Neural cell (in vitro differentiated cells): Measurements from ENCODE around the gene SET. TPM values are rescaled to one million over a fixed set of nuclear protein-coding genes. Genes with fewer than 3 reads are reported as not detected.

ENCODE experiments used
- H2AFZ ChIP-seq: fragments of 200-600, 300-800 bp; sonication (generic), shearing (Covaris generic); 2 replicates; pipeline ENCODE4 v1.6.0; 2014; ENCODE audit warnings: low read depth, mild to moderate bottlenecking, antibody characterized with exemption, low read length, moderate library complexity
- H3F3A ChIP-seq: fragments of 200-600 bp; shearing (Covaris generic); 2 replicates; pipeline ENCODE4 v1.6.1; 2016; ENCODE audit warnings: mild to moderate bottlenecking, moderate library complexity, mixed read lengths, antibody characterized with exemption, low read length; ENCODE audit not compliant: insufficient read depth, poor library complexity, severe bottlenecking
- H3K27ac ChIP-seq: fragments of 200-600, 300-800 bp; sonication (generic), shearing (Covaris generic); 2 replicates; pipeline ENCODE4 v1.5.1; 2014; ENCODE audit warnings: mild to moderate bottlenecking, low read length, moderate library complexity
- H3K27me3 ChIP-seq: fragments of 300-800, 200-600 bp; sonication (generic), shearing (Covaris generic); 2 replicates; pipeline ENCODE4 v1.6.0; 2014; ENCODE audit warnings: mild to moderate bottlenecking, low read depth, low read length, moderate library complexity; ENCODE audit not compliant: insufficient read depth
- H3K36me3 ChIP-seq: fragments of 300-800, 200-600 bp; sonication (generic), shearing (Covaris generic); 2 replicates; pipeline ENCODE4 v1.5.1; 2014; ENCODE audit warnings: mild to moderate bottlenecking, antibody characterized with exemption, low read length, moderate library complexity; ENCODE audit not compliant: insufficient read depth
- H3K4me2 ChIP-seq: fragments of 300-800, 200-600 bp; sonication (generic), shearing (Covaris generic); 2 replicates; pipeline ENCODE4 v1.6.0; 2014; ENCODE audit warnings: mild to moderate bottlenecking, low read length
- H3K4me3 ChIP-seq: fragments of 300-800, 200-600 bp; sonication (generic), shearing (Covaris generic); 2 replicates; pipeline ENCODE4 v1.5.1; 2014; ENCODE audit warnings: mild to moderate bottlenecking, low read length, moderate library complexity
- H3K79me2 ChIP-seq: fragments of 200-600 bp; shearing (Covaris generic); replicated peaks from 2 replicates; pipeline ENCODE4 v1.6.0; 2014; ENCODE audit warnings: mild to moderate bottlenecking, low read length, moderate library complexity; ENCODE audit not compliant: insufficient read depth
- H3K9ac ChIP-seq: fragments of 300-800, 200-600 bp; sonication (generic), shearing (Covaris generic); 2 replicates; pipeline ENCODE4 v1.6.1; 2016; ENCODE audit warnings: mild to moderate bottlenecking, low read length, mixed read lengths
- H3K9me2 ChIP-seq: fragments of 200-600 bp; shearing (Covaris generic); 2 replicates; pipeline ENCODE4 v1.6.1; 2016; ENCODE audit warnings: mild to moderate bottlenecking, low read length, mixed read lengths; ENCODE audit not compliant: insufficient read depth
- H3K9me3 ChIP-seq: fragments of 200-600, 300-800 bp; sonication (generic), shearing (Covaris generic); 2 replicates; pipeline ENCODE4 v1.6.1; 2016; ENCODE audit warnings: mild to moderate bottlenecking, mixed run types, low read length, moderate library complexity, mixed read lengths
- H4K20me1 ChIP-seq: fragments of 200-600 bp; shearing (Covaris generic); 2 replicates; pipeline ENCODE4 v1.6.1; 2016; ENCODE audit warnings: mild to moderate bottlenecking, mixed run types; ENCODE audit not compliant: insufficient read depth
- CTCF ChIP-seq: fragments of 450-650 bp; IDR thresholded peaks from 2 replicates; pipeline ENCODE4 v1.5.1; 2014; ENCODE audit warnings: antibody characterized with exemption, mild to moderate bottlenecking, moderate library complexity; ENCODE audit not compliant: poor library complexity, severe bottlenecking
- EP300 ChIP-seq: fragments of 450-650 bp; conservative IDR thresholded peaks from 2 replicates; pipeline ENCODE4 v1.6.1; 2014; ENCODE audit warnings: antibody characterized with exemption, mild to moderate bottlenecking, moderate library complexity; ENCODE audit not compliant: poor library complexity, severe bottlenecking
- EZH2 ChIP-seq: fragments of 200-600, 300-800 bp; shearing (Covaris generic), sonication (generic); IDR thresholded peaks from 2 replicates; pipeline ENCODE4 v1.6.1; 2014; ENCODE audit warnings: antibody characterized with exemption, low read length, borderline replicate concordance, mild to moderate bottlenecking; ENCODE audit not compliant: insufficient read depth, poor library complexity, severe bottlenecking
- MXI1 ChIP-seq: fragments of 450-650 bp; conservative IDR thresholded peaks from 2 replicates; pipeline ENCODE4 v1.6.1; 2014; ENCODE audit warnings: antibody characterized with exemption, mild to moderate bottlenecking; ENCODE audit not compliant: poor library complexity, severe bottlenecking
- POLR2AphosphoS5 ChIP-seq: IDR thresholded peaks from 2 replicates; pipeline ENCODE4 v1.6.1; 2012
- RAD21 ChIP-seq: fragments of 450-650 bp; conservative IDR thresholded peaks from 2 replicates; pipeline ENCODE4 v1.6.1; 2014; ENCODE audit warnings: antibody characterized with exemption, mild to moderate bottlenecking, moderate library complexity
- REST ChIP-seq: IDR thresholded peaks from 2 replicates; pipeline ENCODE4 v1.6.1; 2012; ENCODE audit warnings: borderline replicate concordance
- SMC3 ChIP-seq: fragments of 450-650 bp; conservative IDR thresholded peaks from 2 replicates; pipeline ENCODE4 v1.6.1; 2014; ENCODE audit warnings: antibody characterized with exemption, mild to moderate bottlenecking, moderate library complexity; ENCODE audit not compliant: poor library complexity
- TAF1 ChIP-seq: IDR thresholded peaks from 2 replicates; pipeline ENCODE4 v1.6.1; 2012; ENCODE audit warnings: low read depth
- polyA plus RNA-seq: library from polyadenylated mRNA; depleted of rRNA; stranded (reverse); fragments of >200 nt; gene quantifications from 2 replicates; pipeline ENCODE4 v1.2.3, GENCODE V29; 2014

The SET gene
- polyA plus RNA-seq, 1 donor from 2014 or later, result 855 TPM

GRCh38 chr9:128732576-128732975 is 43.6 kb downstream of the SET start:
- H3K36me3 ChIP-seq, result no peaks in the 10 kb centered on the region
- no peaks in the 10 kb centered on the region for H3K9me3 ChIP-seq
- H3K9me2 ChIP-seq, result no peaks in the 10 kb centered on the region
- H2AFZ ChIP-seq, result no peak overlapping the region
- no peaks in the 10 kb centered on the region for H4K20me1 ChIP-seq
- no peak overlapping the region for H3K4me2 ChIP-seq
- TF ChIP-seq CTCF (no peak), TAF1 (no peak), EZH2 (no peak), MXI1 (no peak), REST (no peak), SMC3 (no peak), POLR2AphosphoS5 (no peak), EP300 (no peak), RAD21 (no peak)
- H3K27me3 ChIP-seq, result no peaks in the 10 kb centered on the region
- H3K79me2 ChIP-seq, result no peaks in the 10 kb centered on the region
- no peak overlapping the region for H3K9ac ChIP-seq
- no peaks in the 10 kb centered on the region for H3F3A ChIP-seq
- H3K27ac ChIP-seq, result no peak overlapping the region
- H3K4me3 ChIP-seq, result no peak overlapping the region

GRCh38 chr9:128733256-128733655 is 44.2 kb downstream of the SET start:
- no peaks in the 10 kb centered on the region for H3K27me3 ChIP-seq
- no peaks in the 10 kb centered on the region for H3K9me3 ChIP-seq
- H3K79me2 ChIP-seq, result no peaks in the 10 kb centered on the region
- no peaks in the 10 kb centered on the region for H3K9me2 ChIP-seq
- no peak overlapping the region for H3K9ac ChIP-seq
- peak; percentile 60 for TF ChIP-seq RAD21
- peak; percentile 72 for TF ChIP-seq CTCF
- peak; percentile 70 for TF ChIP-seq SMC3
- no peak for TF ChIP-seq EP300
- no peak overlapping the region for H3K4me3 ChIP-seq
- H3F3A ChIP-seq, result no peaks in the 10 kb centered on the region
- H4K20me1 ChIP-seq, result no peaks in the 10 kb centered on the region
- no peak overlapping the region for H2AFZ ChIP-seq
- no peak overlapping the region for H3K27ac ChIP-seq
- H3K4me2 ChIP-seq, result no peak overlapping the region
- H3K36me3 ChIP-seq, result no peaks in the 10 kb centered on the region
